HK-2 (cell line): ENCODE results near the gene ISG20.

ENCODE experiments used
- DNase-seq: peaks from one replicate; pipeline ENCODE4 v3.0.0-alpha.2; 2018; ENCODE audit not compliant: unreplicated experiment

Gene ISG20

GRCh38 chr15:88653200-88654064 lies 14.6 kb downstream of the ISG20 start:
- no peak for DNase-seq

- DNase-seq, result no peak
These were observed 15.8 kb downstream of the ISG20 start for GRCh38 chr15:88654430-88655102.

- no peak for DNase-seq
These were observed 16.3 kb downstream of the ISG20 start for GRCh38 chr15:88655103-88655553.

- DNase-seq, result no peak
These were observed 17.1 kb downstream of the ISG20 start for GRCh38 chr15:88655800-88656488.

- no peak for DNase-seq
These were observed 18.0 kb downstream of the ISG20 start for GRCh38 chr15:88656760-88657221.

- DNase-seq, result no peak
These were observed 18.7 kb downstream of the ISG20 start for GRCh38 chr15:88657326-88658069.

- no peak for DNase-seq
These were observed 19.5 kb downstream of the ISG20 start for GRCh38 chr15:88658070-88658965.

GRCh38 chr15:88658972-88659931 lies 20.4 kb downstream of the ISG20 start:
- no peak for DNase-seq

- DNase-seq, result no peak
These were observed 22.4 kb downstream of the ISG20 start for GRCh38 chr15:88661041-88661700.

- no peak for DNase-seq
These were observed 23.1 kb downstream of the ISG20 start for GRCh38 chr15:88661761-88662556.

- DNase-seq, result no peak
These were observed 24.4 kb downstream of the ISG20 start for GRCh38 chr15:88663141-88663621.

GRCh38 chr15:88664151-88664778 lies 25.4 kb downstream of the ISG20 start:
- DNase-seq, result no peak

GRCh38 chr15:88674661-88675060 lies 35.8 kb downstream of the ISG20 start:
- DNase-seq, result no peak

GRCh38 chr15:88678755-88679154 lies 39.9 kb downstream of the ISG20 start:
- no peak for DNase-seq

GRCh38 chr15:88680241-88681001 lies 41.6 kb downstream of the ISG20 start:
- DNase-seq, result no peak

- no peak for DNase-seq
These were observed 42.9 kb downstream of the ISG20 start for GRCh38 chr15:88681610-88682221.
